Fibroblast of upper back skin (primary cell): ENCODE results near the gene IDI2.
"Not testable (repeated sequence)": the region's sequence is repeated elsewhere in the genome, so short reads cannot be mapped to it uniquely, and the experiment has no call there.

Experiments
- DNase-seq: peaks from one replicate; pipeline ENCODE4 v3.0.0-alpha.2; 2013

Gene IDI2

DNA sequence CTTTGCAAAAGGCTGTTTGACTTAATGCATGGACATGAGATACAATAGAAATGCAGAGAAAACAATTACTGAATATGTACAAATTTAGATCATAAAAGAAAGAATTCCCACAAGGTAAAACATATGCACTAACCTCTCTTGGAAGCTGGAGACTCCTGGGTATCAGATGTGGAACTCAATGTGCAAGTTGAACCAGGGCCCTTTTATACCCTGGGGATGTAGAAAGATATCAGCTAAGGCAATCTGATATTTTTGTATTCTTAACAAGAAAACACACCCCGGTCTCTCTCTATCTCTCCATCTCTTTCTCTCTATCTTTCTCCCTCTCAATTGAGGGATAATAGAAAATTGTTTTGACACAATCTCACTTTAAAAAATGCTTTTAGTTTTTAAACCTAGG lies at the start of gene IDI2:
Gene IDI2 (minus strand): TSS at position 177 of the 400 bp plus-strand sequence. CDS start 1,136 bp downstream, outside the sequence.
- no peak for DNase-seq

DNA sequence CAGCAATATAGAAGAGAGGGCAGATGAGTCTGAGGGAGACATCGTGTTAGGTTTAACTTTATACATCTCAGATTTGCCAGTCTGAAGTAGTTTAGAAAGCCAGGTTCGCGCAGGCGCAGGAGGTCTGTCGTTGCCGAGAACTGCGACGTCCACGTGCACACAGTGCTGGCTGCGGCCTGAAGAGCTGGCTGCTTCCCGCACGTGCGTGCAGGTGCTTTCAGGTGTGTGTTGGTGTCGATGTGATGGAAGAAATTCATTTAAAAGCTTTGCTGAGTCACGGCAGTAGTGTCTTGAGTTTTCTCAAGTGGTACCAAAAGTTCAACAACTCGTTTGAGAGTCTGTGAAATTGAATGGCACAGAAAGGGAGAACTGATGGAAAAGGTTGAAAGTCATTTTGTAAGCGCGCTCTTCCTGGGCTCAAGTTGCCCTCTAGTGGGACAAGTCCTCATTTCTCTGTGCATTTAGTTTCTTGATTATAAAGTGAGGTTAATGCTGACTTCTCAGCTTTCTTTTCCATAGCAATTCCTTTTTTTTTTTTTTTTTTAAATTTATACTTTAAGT lies 49.2 kb upstream of the IDI2 start:
- no peak for DNase-seq

DNA sequence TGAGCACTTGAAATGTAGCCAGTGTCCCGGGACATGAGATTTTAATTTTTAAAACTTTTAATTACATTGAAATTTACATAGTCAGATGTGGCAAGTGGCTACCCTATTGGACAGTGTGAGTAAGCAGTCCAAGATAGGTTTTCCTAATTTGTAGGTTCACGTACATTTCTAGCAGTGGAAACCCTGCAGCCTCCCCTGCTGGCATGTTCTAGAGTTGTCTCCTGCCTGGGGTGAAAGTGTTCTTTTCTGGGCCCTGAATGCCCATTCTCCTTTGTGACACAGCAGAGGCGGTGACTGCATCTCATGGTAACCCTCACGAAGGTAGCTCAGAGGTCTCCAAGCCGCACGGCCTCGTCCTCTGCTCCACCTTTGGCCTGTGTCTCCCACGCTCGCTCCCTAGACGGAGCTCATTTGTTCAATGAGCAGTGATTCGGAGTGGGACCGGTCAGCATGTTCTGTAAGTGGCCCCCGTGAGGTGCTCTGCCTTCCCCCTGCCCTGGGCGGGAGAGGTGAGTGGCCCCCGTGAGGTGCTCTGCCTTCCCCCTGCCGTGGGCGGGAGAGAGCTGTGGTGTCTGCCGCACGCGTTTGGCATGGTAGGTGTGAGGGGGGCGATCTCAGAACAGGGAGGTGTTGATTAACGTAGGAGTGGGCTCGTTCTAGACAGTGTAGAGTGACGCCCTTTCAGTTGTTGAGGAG lies 48.5 kb upstream of the IDI2 start:
- DNase-seq: no peak

DNA sequence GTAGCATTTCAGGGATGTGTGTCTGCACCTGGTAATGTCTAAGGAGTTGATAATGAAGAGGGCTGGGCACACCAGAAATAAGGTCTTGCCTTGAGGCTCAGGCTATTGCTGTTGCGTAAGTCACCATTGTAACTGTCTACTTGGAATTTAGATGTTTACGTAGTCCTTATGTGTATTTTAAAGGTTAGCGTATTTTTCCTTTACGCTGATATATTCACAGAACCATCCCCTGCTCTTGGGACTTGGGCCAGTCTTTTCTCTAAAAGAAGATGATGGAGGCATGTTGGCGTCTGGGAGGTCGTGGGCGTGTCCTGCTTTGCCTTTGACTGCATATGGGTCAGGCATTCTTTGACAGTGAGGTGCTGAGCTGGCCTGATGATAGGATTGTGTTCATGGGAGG lies 45.3 kb upstream of the IDI2 start:
- DNase-seq: peak; percentile 10

DNA sequence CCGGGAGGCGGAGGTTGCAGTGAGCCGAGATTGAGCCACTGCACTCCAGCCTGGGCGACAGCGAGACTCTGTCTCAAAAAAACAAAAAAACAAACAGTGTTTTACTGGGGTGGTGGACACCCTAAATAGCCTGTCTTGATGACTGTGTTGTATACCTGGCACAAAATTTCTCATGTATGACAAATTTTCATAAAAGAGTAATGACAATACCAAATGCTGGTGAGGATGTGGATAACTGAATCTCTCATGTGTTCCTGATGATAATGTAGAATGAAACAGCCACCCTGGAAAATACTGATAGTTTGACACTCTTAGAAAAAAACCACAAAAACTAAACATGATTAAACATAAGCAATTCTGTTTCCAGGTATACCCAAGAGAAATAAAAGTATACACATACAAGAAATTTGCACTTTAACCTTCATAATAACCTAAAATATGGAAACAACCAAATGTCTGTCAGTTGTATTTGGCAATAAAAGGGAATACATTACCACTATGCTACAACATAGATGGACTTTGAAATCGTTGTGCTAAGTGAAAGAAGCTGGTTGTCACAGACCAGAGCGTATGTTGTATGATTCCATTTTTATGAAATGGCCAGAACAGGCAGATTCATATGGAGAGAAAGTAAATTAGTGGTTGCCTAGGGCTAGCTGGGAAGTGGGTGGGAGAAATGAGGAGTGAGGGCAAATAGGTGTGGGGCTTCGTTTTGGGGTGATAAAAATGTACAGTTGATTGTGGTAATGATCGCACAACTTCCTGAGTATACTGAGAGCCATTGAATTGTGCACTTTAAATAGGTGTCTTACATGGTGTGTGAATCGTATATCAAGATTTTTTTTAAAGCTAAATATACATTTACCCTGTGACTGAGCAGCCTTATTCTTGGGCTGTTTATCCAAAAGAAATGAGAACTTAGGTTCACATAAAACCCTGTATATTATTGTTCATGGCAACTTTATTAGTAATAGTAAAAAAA lies 43.0 kb upstream of the IDI2 start:
- DNase-seq: no peak

DNA sequence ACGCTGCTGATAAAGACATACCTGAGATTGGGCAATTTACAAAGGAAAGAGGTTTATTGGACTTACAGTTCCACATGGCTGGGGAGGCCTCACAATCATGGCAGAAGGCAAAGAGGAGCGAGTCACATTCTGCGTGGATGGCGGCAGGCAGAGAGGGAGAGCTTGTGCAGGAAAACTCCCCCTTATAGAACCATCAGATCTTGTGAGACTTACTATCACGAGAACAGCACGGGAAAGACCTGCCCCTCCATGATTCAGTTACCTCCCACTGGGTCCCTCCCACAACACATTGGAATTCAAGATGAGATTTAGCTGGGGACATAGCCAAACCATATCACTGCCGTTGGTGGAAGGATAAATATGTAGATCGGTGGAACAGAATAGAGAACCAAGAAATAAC lies 41.1 kb upstream of the IDI2 start:
- not testable (repeated sequence) for DNase-seq

DNA sequence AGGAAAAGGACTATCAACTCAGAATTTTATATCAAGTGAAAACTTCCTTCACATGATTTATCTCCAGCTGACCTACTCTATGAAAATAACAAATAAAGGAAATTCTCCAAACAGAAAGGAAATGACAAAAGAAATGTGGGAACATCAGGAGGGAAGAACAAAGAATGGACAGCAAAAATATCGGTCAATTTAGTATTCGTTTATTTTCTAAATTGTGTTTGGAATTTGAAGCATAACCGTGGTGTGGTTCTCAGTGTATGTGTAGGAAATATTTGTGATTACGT lies 39.2 kb upstream of the IDI2 start:
- DNase-seq: no peak

DNA sequence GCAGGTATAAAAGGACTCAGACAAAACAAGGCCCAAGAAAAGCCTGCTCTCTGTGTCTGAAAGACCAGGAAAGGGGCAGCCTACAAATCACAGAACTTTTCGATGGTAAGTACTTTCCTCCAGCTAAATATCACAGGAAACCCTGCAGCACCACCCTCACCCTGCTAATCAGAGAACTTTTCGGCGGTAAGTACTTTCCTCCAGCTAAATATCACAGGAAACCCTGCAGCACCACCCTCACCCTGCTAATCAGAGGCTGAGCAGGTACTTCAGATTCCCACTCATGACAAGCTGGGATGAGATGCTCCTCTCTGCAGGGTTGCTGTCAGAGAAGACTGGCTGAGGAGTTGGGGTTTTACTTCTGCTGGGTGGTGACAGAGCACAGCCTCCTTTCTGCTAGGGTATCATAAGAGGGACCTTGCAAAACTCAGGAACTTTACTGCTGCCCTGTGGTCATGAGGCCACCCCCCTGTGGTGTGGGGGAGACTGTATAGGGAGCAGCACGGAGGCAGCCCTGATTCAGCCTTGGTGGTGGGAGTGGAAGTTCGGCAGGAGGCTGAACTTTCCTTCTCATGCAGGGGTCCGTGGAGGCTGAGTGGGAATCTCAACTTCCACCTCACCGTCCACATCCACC lies 37.7 kb upstream of the IDI2 start:
- DNase-seq: no peak

DNA sequence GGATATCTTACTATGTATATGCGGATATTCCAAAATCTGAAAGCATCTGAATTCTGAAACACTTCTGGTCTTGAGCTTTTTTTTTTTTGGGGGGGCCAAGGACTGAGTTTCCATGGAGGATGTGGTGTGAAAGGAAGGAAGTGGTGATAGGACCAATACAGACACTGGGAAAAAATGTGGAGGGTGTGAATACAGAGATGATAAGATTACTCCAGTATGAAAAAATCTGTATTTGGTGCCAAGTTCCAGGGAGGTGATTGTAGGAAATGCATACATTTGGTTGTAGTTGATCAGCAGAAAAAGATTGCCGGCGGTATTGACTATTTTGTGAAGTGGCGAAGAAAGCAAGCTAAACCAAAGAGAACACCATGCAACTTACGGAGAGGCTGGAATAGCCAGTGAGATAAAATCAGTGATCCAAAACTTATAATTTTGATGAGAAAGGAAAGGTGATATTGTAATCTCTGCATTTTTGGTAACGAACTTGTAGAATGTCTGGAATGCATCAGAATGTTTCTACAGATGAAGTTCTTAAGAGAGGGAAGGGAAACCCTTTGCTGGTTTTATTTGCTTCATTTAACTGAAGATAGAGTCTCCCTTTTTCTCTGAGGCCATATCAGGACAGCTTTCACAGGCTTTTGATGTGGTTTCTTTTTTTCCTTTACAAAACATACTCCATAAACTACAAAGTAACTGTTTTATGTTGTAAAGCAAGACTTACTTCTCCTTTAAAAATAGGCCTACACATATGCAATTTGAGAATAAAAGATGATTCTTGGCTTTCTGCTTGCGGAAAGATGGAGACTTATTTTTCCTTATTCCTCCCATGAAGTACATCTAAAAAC lies 36.5 kb upstream of the IDI2 start:
- DNase-seq: peak; percentile 65

DNA sequence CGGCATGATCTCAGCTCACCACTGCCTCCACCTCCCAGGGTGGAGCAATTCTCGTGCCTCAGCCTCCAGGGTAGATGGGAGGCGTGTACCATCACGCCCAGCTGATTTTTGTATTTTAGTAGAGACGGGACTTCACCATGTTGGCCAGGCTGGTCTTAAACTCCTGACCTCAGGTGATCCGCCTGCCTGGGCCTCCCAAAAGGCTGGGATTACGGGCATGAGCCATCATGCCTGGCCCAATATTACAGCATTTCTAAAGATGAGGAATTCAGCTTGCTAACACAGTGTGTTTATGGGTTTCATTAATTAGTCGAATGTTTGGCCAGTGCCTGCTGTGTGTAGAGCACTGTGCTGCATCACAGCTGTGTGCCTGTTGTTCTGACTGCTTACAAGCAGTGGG lies 34.2 kb upstream of the IDI2 start:
- no peak for DNase-seq

DNA sequence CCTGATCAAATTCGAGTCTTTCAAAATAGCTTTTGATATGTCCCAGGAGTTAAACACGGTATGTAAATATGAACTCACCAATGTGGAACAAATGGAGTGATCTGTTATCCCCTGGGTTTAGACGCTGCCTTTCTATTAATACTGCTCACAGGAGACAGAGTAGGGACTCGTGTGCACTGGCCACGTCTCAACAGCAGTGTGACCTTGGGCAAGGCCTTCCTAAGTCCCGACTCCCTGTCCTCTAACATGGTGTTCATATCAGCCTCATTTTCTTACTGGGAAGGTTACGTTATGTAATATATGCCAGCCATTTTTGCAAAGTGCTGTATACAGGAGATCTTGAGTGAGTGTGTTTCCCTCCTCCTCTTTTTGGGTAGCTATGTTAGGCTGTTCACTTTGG lies 32.4 kb upstream of the IDI2 start:
- DNase-seq: no peak

DNA sequence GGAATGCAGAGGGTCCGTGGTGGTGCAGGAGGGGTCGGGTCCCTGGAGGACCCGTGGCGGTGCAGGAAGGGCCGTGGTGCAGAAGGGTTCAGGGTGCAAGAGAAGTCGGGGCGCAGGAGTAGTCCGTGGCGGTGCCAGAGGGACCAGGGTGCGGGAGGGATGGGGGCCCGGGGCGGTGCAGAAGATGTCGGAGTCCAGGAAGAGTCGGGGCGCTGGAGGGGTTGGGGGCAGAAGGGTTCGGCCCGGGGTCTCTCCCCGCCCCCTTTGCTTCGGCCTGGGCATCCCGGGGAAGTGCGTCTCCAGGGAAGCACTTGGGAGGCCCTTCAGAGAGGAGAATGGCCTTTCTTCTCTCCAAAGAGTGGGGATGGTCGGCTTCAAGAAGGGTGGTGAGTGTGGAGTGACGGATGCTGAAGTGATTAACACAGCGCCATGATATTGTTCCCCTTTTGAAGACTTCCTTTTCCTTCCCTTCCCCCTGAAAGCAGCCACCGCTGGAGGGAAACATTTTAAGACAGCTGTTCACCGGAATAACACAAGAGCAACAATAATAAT lies 31.5 kb upstream of the IDI2 start:
- DNase-seq: no peak

DNA sequence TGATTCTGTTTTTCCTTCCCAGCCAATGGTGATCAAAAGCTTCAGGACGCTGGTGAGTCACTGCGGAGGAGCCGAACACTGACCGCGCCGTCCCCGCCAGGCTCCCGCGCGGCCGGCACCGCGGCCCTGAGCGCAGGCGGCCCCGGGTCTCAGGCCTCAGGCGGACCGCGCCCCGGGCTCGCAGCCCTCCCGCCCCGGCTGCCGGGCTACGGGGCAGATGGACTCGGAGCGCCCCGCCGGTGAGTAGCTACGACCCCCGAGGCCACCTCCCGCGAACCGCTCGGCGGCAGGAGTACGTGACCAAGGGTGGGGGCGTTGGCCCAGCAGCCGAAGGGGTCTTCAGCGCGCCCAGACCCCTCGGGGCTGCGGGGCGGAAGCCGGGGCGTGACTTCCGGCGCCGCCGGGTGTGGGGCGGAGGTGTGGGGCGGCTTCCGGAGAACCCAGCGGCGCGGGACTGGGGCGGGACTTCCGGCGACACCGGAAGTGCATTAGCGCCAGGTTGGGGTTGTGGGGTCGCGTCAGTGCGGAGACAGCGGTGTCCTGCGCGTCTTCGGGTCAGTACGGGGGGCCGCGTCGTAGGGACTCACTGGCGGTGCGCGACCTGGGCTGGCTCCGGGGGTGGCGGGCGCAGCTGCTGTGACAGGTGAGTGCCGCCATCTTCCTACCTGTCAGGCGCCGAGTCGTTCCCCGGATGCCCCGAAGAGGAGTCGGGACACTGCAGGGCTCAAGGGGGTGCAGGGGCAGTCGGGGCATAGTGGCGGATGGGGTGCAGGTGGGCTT lies 30.9 kb upstream of the IDI2 start, which contains the start of gene WDR37:
Gene WDR37 (plus strand): TSS at position 60 of the 780 bp plus-strand sequence. CDS start 15,771 bp downstream, outside the sequence.
- peak; percentile 86 for DNase-seq

DNA sequence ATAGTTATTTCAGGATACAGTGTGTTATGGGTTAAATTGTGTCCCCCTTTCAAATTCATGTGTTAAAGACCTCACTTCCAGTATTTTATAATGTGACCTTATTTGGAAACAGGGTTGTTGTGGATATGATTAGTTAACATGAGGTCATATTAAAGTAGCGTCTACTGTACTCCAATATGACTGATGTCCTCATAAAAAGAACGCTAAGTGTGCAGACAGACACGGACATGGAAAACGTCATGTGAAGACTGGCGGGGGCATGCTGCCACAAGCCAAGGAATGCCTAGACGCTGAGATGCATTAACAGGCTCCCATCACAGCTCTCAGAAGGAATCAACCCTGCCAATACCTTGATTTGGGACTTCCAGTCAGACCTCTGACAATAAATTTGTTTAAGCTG lies 29.0 kb upstream of the IDI2 start:
- DNase-seq: no peak

DNA sequence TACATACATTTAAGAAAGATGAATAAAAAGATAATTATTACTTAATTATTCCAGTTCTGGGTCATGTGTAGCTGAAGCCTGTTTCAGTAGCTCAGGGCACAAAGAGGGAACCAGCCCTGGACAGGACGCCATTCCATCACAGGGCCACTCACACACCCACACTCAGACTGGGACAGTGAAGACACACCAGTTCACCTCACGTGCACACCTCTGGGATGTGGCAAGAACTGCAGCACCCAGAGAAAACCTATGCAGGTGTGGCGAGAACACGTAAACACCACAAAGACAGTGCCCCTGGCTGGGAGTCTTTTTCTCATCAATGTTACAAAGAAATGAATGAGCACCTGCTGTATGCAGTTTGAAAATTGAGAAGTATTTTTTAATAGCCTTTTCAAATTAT lies 24.9 kb upstream of the IDI2 start:
- no peak for DNase-seq

DNA sequence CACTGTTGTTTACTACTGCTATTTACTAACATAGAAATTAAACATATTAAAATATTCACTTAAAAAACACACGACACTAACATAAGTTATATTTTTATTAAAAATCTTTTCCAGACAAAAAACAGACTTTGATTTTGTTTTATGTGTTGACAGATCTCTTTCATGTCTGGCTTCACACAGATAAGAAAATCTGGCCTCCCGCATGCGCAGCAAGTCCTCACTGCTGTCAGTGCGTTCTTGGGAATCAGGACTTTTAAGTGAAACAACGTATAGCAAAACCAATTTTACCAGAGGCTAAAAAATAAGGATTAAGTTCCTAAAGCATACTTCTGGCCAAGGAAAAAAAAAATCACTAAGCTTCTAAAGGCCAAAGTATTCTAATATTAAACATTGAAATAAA lies 24.5 kb upstream of the IDI2 start:
- peak; percentile 24 for DNase-seq

DNA sequence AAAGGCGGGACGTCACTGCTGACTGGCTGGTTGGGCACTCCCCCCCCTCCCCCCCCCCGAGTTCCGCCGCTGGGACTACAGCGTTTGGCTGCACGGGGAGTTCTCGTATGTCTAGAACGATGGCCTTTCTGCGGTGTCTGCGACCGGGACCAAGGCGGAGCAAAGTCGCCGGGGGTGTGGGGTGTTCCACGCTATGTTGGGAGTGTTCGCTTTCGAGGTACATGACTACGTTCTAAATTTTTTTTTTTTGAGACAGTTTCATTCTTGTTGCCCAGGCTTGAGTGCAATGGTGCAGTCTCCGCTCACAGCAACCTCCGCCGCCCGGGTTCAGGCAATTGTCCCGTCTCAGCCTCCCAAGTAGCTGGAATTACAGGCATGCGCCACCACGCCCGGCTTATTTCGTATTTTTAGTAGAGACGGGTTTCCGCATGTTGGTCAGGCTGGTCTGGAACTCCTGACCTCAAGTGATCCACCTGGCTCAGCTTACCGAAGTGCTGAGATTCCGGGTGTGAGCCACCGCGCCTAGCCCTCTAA lies 23.8 kb upstream of the IDI2 start:
- no peak for DNase-seq

DNA sequence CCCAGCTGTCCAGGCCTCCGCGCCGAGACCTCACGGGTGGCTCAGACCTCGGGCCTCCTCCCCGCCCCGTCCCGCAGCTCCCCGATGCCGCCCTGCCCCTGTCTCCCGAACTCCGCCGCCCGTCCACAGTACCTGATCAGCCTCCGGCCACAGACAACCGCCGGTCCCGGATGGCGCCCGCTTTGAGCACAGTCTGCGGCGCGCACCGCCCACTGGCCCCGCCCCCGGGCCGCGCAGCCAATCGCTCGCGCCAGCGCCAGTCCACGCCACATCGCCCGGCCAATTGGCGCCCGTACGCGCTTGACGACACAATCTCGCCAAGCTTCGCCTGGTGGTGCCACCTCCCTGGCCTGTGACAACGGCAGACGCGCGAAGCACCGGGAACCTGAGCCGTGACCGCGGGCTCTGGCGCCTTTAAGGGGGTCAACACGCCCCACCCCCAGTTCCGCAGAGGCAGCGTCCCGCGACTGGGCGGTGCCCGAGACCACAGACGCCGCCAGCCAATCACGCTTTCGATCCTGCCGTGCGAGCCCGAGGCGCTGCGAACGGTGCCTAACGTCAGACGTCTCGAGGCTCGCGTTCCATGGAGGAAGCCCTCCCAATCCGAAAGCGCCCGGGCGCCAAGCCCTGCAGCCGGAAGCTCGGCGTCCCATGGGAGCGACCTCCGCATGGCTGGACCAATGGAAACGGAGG lies 23.2 kb upstream of the IDI2 start, which contains the start of gene IDI1:
Gene IDI1 (minus strand): TSS at position 388 of the 693 bp plus-strand sequence. CDS start 116 bp downstream, at position 272.
- DNase-seq: peak; percentile 99

DNA sequence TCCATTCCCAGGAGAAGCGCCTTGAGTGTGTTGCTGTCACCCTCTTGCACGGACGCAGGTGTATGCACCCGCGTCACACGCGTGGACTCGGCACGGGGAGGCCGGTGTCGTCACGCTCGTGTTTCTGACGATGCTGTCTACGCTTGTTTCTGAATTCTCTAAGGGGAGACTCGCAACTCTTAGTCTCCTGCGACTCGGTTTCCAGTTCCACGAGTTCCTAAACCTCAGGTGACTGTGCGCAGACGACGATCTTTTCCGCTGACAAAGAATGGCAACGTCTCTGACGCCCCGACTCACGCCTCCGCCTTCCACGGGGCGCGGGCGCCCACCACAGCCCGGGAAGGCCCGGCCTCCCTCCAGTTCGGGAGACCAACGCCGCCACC lies 22.7 kb upstream of the IDI2 start:
- DNase-seq: no peak

DNA sequence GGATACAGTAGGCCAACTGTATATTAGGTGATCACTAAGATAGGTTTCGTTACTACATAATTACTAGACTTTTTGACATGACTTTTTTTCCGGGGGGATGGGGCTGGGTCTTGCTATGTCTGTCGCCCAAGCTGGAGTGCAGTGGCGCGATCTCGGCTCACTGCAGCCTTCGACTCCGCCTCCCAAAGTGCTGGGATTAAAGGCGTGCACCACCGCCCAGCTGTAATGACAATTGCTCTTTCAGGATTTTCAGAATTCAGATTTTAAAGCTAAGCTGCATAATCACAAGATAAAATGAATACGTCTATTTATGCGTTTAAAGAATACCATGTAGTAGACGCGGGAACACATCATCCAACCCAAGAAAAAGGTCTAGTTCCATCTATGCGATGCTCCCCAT lies 22.3 kb upstream of the IDI2 start:
- DNase-seq: no peak
